Activated CD4-positive, alpha-beta T cell treated with anti-CD3 and anti-CD28 coated beads, Interleukin-2, amount 50 U/mL, for 16 hours (primary cell): ENCODE data around the gene TSPAN5.
"Not testable (repeated sequence)": the region's sequence is repeated elsewhere in the genome, so short reads cannot be mapped to it uniquely, and the experiment has no call there.

ENCODE experiments used
- DNase-seq: peaks from one replicate; pipeline ENCODE4 v3.0.0-alpha.2; 2020

The TSPAN5 gene

GRCh38 chr4:98658287-98659105 lies at the start of gene TSPAN5:
TSPAN5 (minus strand) TSS chr4:98658611.
- DNase-seq = peak; percentile 86

GRCh38 chr4:98706935-98707334 lies 48.5 kb upstream of the TSPAN5 start:
- no peak for DNase-seq

DNA sequence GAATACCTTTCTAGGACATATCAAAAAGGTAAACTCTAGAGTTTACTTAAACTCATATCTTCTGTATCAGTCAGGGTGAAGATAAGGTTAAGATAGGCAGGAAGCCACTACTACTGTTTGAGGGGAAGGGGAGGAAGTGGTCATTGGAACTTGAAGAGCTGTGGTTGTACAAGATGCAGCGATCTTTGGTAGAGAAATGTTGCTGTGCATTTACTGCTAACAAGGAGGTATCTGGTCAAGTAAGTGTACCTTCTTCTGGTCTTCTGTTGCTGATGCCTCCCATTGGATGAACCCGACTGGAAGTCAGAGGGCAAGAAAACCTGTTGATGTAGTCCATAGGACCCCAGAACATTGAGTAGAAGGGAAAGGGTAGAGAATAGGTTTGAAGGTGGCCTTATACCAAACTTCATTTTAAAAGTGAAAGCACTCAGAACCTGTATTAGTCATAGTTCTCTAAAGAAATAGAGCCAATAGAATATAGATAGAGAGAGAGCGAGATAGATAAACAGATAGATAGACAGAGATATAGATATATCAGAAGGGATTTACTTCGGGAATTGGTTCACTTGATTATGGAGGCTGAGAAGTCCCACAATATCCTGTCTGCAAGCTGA lies 47.9 kb upstream of the TSPAN5 start:
- DNase-seq = peak; percentile 49

DNA sequence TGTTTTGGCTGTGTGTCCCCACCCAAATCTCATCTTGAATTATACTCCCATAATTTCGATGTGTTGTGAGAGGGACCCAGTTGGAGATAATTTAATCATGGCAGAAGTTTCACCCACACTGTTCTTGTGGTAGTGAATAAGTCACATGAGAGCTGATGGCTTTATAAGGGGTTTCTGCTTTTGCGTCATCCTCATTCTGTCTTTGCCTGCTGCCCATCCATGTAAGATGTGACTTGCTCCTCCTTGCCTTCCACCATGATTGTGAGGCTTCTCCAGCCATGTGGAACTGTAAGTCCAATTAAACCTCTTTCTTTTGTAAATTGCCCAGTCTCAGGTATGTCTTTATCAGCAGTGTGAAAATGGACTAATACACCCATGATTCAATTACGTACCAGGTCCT lies 47.2 kb upstream of the TSPAN5 start:
- DNase-seq = not testable (repeated sequence)

- no peak for DNase-seq
Observed at GRCh38 chr4:98700656-98701055, 42.2 kb upstream of the TSPAN5 start.

DNA sequence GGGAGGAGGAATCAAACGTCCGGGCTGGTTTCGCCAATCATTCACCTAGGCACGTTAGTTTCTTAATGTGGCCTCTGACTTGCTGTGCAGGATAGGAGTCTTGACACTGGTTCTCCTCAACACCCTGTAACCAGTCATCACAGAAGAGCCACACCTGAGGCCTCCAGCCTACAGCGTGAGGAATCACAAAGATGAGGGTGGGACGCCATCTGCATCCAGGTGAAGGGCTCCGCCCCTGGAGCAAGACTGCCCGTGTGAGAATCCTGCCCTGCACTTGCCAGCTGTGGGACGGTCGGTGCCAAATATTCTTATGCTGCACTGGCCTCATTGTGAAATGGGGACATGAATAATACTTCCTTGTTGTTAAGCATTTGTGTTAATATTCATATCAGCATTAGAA lies 35.7 kb upstream of the TSPAN5 start:
- DNase-seq = no peak

DNA sequence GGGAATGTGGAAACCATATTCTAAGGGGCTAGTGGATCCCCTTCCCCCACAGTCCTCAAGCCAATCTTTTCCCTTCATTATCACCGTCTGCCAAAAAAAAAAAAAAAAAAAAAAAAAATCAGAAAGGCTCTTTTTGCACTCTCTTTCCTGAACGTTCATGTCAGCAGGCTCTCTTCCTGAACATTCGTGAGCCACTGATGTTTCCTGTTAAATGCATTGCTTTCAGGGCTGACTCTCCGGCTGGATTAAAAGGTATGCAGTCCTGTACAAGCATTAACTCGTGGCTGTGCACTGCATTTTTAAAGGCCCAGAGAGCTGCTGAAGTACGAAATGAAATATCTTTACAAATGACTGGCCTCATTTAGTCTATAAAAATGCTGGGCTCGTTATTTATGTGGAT lies 34.0 kb upstream of the TSPAN5 start:
- no peak for DNase-seq

- DNase-seq = no peak
Observed at GRCh38 chr4:98691588-98691987, 33.2 kb upstream of the TSPAN5 start.

- no peak for DNase-seq
Observed at GRCh38 chr4:98689507-98690174, 31.2 kb upstream of the TSPAN5 start.

- peak; percentile 70 for DNase-seq
Observed at GRCh38 chr4:98688411-98689290, 30.2 kb upstream of the TSPAN5 start.

DNA sequence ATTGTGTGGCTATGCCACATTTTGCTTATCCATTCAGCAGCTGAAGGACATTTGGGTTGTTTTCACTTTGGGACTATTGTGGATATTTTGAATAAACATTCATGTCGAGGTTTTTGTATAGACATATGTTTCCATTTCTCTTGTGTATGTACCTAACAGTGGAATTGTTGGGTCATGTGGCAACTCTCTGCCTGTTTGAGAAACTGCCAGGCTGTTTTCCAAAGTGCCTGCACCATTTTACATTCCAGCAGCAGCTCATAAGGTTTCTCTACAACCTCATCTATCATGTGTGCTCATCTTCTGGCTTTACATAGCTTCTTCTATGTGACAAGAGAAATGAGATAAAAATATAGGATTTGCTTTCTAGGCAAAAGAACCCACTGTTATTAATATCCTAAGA lies 29.5 kb upstream of the TSPAN5 start:
- DNase-seq = no peak

DNA sequence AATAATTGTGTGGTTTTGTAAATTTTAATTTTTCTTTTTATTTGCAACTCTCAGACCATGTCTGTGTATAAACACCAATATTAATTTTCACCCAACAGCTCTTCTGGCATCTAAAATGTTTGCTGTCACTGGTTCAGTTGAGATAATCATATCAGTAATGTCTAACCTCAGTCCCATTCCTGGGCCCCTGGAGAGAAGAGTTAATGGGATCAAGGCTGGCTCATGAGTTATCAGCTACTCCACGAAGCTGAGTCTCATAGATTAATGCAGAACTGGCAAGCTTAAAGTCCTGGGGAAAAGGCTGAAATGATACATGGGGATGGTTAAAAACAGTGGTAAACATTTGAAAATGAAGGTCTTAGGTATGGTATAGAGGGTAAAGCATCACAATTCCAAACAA lies 28.4 kb upstream of the TSPAN5 start:
- DNase-seq = no peak

DNA sequence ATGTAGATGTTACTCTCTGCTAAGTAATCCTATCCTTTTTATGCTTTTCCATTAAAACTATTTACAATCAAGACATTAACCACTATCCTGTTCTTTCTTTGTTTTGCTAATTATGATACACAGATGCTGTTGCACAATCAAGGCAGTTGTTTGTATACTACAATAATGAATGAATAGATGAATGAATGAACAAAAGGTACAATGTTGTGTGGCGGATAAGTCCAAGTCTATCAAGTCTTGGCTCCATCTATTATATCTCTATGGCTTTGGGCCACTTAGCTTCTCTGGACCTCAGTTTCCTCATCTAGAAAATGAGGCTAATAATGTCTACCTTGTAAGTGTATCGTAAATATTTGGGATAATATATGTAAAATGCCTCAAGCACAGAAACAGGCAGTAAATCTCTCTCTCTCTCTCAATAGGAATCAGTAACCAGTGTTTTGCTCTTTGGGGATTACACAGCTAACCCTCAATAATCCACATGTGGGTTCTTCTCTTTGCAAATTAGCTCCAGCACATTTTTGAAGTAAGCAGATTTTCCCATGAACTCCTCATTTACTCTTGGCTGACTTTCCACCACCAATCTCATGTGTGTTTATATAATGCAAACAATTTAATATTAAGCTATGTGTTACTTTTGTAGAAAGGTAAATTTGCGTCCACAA lies 27.8 kb upstream of the TSPAN5 start:
- DNase-seq = no peak

DNA sequence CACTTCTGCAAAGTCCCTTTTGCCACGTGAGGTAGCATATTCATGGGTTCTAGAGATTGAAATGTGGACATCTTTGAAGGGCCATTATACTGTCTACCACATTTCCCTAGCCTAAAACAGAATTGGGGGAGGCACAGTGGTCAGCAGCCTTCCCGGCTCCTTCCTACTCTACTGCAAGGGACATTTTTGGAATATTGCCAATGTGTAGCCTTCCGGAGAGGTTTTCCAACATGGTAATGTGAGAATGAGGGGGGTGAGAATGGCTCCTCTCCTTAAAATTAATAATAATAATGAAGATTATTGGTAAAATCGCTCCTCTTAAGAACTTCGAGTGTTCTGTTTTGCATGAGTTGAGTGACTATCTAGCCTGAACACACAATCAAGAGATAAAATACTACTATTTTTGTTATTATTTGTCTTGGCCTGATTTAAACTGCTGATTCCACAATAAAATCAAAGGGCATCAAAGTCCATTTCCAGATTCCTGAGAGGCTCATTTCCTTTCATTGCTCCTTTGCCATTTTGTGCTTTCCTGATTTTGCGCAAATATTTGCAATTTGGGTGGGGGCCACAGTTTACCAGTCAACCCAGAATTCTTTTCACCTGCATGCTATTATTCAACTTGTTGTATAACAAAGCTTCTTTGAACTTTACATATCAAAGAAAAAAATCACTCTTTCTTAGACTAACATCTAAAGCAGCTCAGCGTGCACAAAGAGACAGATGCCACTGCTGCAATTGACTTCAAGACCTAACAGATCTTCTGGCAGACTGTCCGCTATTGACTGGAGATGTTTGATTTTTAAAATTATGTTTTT lies 27.0 kb upstream of the TSPAN5 start:
- no peak for DNase-seq

GRCh38 chr4:98682719-98683118 lies 24.3 kb upstream of the TSPAN5 start:
- no peak for DNase-seq

DNA sequence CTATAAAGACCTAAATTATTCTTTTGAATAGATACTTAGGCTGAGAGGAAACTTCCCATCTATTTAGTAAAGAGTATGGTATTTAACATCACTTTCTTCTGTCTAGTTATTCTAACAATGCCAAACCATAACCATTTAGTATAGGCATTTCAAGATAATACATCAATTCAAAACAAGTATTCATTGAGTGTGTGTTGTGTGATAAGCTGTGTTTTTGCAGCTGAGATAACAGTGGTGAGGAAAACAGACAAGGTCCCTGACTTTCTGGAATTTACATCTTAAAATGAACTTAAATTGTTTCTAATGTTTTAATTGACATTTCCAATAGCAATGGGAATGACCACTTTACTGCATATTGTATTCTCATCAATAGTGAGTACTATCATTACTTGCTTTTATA lies 22.4 kb upstream of the TSPAN5 start:
- no peak for DNase-seq

DNA sequence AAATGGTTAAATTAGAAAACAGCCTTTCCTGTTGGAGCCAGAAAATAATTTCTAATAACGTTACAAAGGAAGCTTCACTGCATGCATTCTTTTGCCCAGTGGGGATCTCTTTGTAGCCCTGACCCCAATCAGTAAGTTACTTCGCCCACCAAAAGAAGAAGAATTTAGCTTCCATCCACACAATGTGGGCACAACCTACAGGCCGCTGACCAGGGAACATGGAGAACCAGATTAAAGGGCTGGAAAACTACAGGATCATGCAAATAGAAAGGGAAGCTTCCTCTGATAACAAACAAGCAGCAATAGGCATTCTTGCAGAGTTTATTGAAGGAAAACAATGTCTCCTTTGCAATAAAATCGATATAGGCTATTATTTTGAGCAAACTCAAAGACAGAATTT lies 21.3 kb upstream of the TSPAN5 start:
- DNase-seq = no peak

DNA sequence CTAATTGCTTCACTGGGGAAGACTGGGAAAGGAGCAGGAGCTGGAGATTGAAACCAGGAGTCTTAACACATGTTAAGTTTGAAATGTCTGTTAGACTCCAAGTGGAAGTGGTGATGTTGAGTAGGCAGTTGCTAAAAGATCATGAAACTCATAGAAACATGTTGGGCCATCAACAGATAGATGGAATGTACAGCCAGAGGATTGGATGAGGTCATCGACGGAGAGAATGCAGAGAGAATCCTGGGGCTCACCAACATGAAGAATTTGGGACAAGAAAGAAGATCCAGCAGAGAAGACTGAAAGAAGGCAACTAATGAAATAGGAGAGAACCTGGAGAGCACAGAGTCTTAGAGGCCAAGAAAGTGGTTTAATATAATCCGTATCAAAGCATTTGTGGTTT lies 19.4 kb upstream of the TSPAN5 start:
- DNase-seq = no peak

GRCh38 chr4:98674404-98675173 lies 16.2 kb upstream of the TSPAN5 start:
- no peak for DNase-seq

DNA sequence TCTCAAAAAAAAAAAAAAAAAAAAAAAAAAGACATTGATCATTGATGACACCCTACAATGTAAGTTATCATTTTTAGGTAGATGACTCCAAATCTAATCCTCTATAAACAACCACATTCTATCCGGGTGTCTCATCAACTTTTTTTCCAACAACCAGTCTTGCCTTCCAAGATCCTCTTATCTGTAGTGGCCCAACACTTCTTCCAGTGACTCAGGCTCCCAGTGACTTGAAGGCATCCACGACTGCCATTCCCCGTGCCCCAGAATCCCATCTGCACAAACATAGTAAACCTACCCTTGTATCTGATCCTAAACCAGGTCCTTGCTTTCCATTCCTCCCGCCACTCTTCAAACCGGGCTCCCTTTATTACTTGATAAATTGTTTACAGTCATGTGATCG lies 15.6 kb upstream of the TSPAN5 start:
- DNase-seq = no peak

GRCh38 chr4:98673288-98673644 lies 14.9 kb upstream of the TSPAN5 start:
- no peak for DNase-seq
